ENCODE data around the gene ADPRS. TPM values are rescaled to one million over a fixed set of nuclear protein-coding genes. Genes with fewer than 3 reads are reported as not detected.

The ADPRS gene
- total RNA-seq, 1 experiment from 2014 or later = 27.8 TPM

- DNase-seq = no peak
- WGBS (ENCODE audit: extremely low coverage, insufficient read length, low lambda C conversion rate) = no CpG with 5 or more reads among the region's 19 CpGs
- Histone ChIP-seq H3T11ph (ENCODE audit: low read length) (no peak overlapping the region), H3K79me2 (ENCODE audit: insufficient read depth, low read length) (peaks cover under 1% of the 10 kb centered on the region; the same call in 1 of the 2 replicates), H4K91ac (ENCODE audit: insufficient read length, low read depth, low read length) (no peak overlapping the region), H3K79me1 (ENCODE audit: insufficient read depth, low read depth, low read length, poor library complexity, severe bottlenecking) (no peaks in the 10 kb centered on the region), H4K5ac (ENCODE audit: insufficient read length, low read depth, low read length) (no peak overlapping the region), H3K14ac (ENCODE audit: insufficient read depth, low read length) (peak overlapping the region; percentile 96; the same call in 1 of the 2 replicates), H3K4me2 (ENCODE audit: insufficient read depth, insufficient read length, low read length) (peak overlapping the region; percentile 62), H2BK20ac (ENCODE audit: low read depth, low read length, poor library complexity, severe bottlenecking) (no peak overlapping the region), H2AK5ac (ENCODE audit: insufficient read length, low read length) (no peak overlapping the region), H2BK5ac (ENCODE audit: insufficient read length, low read length) (no peak overlapping the region), H3K23ac (ENCODE audit: insufficient read length, low read depth, low read length) (no peak overlapping the region), H3K27me3 (ENCODE audit: insufficient read depth, low read length) (no peaks in the 10 kb centered on the region), H2AFZ (ENCODE audit: low read length) (no peak overlapping the region), H3K18ac (ENCODE audit: insufficient read length, low read depth, low read length) (peak overlapping the region; percentile 94), H3K9me3 (ENCODE audit: control insufficient read depth, low read depth, low read length) (no peaks in the 10 kb centered on the region), H3K9ac (ENCODE audit: extremely low read depth, insufficient read length, low read length) (no peak overlapping the region), H2BK120ac (ENCODE audit: low read depth, low read length, poor library complexity, severe bottlenecking) (peak overlapping the region; percentile 50), H4K8ac (replicated peaks; ENCODE audit: insufficient read length, low read depth, low read length) (no peak overlapping the region), H4K20me1 (ENCODE audit: control insufficient read depth, insufficient read depth, insufficient read length) (no peaks in the 10 kb centered on the region), H3K23me2 (ENCODE audit: insufficient read length, low read depth, low read length, poor library complexity, severe bottlenecking) (peaks cover 12% of the 10 kb centered on the region), H3K4ac (ENCODE audit: low read depth, low read length) (no peak overlapping the region; the same call in 1 of the 2 replicates), H3K56ac (ENCODE audit: insufficient read length, low read depth, low read length) (no peak overlapping the region), H2BK12ac (ENCODE audit: insufficient read length, low read depth, low read length) (no peak overlapping the region), H3K4me1 (ENCODE audit: insufficient read depth, low read length) (no peaks in the 10 kb centered on the region), H2BK15ac (ENCODE audit: low read depth, low read length) (no peak overlapping the region), H3K27ac (ENCODE audit: insufficient read length, low read depth, low read length) (no peak overlapping the region)
- Mint-ChIP-seq H3K27ac (peak overlapping the region in 1 of 3 experiments; percentile 74; a peak in 1 of 7 replicates), H3K4me3 (peak overlapping the region; percentile 68 to 81), H3K27me3 (ENCODE audit: low read depth) (peaks cover 14% of the 10 kb centered on the region), H3K36me3 (ENCODE audit: insufficient read depth in 1 of 3, low read depth in 3 of 3) (peaks cover 0 to 1% (median 0%) of the 10 kb centered on the region in 3 experiments; a peak in 1 of 7 replicates), H3K4me1 (peaks cover 16 to 25% of the 10 kb centered on the region in 2 experiments), H3K9me3 (no peaks in the 10 kb centered on the region)
- no peak for TF ChIP-seq CTCF (conservative IDR thresholded peaks at IDR 0.05)
Measured at GRCh38 chr1:36084497-36085115, 4.1 kb upstream of the ADPRS start.
